ENCODE results near the gene PC.

DNA sequence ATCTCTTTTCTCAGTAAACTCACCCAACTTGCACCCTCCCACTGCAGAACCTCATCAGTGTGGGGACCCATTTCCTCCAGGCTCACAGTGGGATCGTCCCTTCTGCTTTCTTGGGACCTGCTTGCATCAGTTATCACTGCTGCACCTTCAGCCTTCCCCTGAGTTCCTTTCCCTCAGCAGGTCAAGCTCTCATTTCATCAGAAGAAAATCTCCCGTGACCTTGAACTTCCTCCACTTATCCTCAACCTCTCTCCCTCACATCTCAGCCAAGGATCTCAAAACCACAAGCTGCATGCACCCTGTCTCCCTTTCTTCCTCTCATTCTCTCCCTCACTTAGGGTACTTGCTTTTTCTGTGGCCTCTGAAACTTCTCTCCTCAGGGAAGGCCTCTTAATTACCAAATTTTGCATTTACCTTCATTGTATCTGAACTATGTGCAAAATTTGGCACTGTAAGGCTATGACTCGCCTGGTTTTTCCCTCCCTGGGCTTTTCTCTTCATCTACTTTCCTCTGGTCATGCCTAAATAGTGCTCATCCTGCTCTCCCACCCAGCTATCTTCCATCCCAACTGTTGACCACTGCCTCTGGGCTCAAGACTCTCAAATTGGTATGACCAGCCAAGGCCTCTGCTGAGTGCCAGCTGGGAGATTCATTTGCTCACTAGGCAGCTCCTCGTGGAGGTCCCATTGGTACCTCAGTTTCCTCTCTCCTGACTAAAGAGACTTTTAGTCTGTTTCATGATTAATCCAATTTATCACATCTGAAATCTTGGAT is 117.7 kb downstream of the PC start:
- TF ChIP-seq, protein P1, sequence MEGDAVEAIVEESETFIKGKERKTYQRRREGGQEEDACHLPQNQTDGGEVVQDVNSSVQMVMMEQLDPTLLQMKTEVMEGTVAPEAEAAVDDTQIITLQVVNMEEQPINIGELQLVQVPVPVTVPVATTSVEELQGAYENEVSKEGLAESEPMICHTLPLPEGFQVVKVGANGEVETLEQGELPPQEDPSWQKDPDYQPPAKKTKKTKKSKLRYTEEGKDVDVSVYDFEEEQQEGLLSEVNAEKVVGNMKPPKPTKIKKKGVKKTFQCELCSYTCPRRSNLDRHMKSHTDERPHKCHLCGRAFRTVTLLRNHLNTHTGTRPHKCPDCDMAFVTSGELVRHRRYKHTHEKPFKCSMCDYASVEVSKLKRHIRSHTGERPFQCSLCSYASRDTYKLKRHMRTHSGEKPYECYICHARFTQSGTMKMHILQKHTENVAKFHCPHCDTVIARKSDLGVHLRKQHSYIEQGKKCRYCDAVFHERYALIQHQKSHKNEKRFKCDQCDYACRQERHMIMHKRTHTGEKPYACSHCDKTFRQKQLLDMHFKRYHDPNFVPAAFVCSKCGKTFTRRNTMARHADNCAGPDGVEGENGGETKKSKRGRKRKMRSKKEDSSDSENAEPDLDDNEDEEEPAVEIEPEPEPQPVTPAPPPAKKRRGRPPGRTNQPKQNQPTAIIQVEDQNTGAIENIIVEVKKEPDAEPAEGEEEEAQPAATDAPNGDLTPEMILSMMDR (IDR thresholded peaks at IDR 0.05): no peak
- no peak for TF ChIP-seq POLR2A (IDR thresholded peaks at IDR 0.05)
- no peak for TF ChIP-seq EP300 (IDR thresholded peaks at IDR 0.05)
